NCI-H748 (cell line): ENCODE data around the gene TINAG.
"Not testable (repeated sequence)": the region's sequence is repeated elsewhere in the genome, so short reads cannot be mapped to it uniquely, and the experiment has no call there.

Experiments
- DNase-seq: peaks from one replicate; lab custom pipeline; 2025; ENCODE audit not compliant: unreplicated experiment; lab: John Stamatoyannopoulos, UW

Gene TINAG

DNA sequence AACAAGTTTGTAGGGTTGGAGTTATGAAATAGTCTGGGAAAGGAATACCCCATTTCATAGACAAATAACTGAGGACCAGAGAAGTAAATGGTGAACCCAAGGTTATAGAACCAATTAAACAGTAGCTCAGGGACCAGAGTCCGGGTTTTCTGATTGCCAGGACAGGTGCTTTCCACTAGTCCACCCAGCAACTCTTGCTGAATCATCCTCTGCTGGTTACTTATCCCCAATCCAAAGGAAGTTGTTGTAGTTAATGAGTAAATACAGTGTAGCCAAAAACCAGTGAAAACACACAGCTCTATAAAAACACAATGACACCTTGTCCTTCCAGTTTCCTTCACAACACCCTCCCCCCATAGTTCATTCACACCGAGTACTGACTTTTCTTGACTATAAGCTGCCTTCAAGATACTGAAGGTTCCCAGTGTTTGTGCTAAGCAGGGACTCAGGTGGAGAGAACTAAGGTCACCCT lies 766 bp upstream of the TINAG start:
- DNase-seq, result no peak

GRCh38 chr6:54308986-54309315 lies 710 bp downstream of the TINAG start:
- DNase-seq, result no peak

GRCh38 chr6:54310377-54311152 lies 2.3 kb downstream of the TINAG start:
- no peak for DNase-seq

- no peak for DNase-seq
These were observed 7.4 kb downstream of the TINAG start for GRCh38 chr6:54315656-54316055.

GRCh38 chr6:54320871-54321270 lies 12.6 kb downstream of the TINAG start:
- no peak for DNase-seq

- DNase-seq, result peak; percentile 15
These were observed 19.4 kb downstream of the TINAG start for GRCh38 chr6:54327631-54328030.

DNA sequence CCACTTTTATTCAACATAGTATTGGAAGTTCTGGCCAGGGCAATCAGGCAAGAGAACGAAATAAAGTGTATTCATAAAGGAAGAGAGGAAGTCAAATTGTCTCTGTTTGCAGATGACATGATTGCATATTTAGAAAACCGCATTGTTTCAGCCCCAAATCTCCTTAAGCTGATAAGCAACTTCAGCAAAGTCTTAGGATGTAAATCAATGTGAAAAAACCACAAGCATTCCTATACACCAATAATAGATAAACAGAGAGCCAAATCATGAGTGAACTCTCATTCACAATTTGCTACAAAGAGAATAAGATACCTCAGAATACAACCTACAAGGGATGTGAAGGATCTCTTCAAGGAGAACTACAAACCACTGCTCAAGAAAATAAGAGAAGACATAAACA lies 23.3 kb downstream of the TINAG start:
- DNase-seq, result not testable (repeated sequence)

DNA sequence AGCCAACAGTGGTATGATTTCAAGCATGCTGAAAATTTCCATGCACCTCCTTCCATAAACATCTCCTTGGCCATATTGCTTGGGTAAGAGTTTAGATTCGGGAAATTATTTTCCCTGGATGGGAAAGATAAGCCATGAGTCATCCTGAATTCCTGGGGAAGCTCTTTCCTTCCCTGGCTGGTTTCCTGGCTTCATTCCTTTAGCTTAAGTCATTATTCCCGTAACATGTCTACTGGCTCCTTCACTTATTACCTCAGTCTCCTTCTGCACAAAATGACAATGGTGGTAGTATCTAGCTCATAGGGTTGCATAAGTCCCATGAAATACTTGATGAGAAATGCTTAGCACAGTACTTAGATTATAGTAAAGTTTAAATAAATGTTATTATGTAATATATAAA lies 27.6 kb downstream of the TINAG start:
- no peak for DNase-seq

- DNase-seq, result no peak
These were observed 45.7 kb downstream of the TINAG start for GRCh38 chr6:54353975-54354374.

GRCh38 chr6:54354608-54355007 lies 46.4 kb downstream of the TINAG start:
- no peak for DNase-seq

- DNase-seq, result no peak
These were observed 48.9 kb downstream of the TINAG start for GRCh38 chr6:54357141-54357540.

GRCh38 chr6:54361188-54361587 lies 52.9 kb downstream of the TINAG start:
- no peak for DNase-seq

- DNase-seq, result no peak
These were observed 53.5 kb downstream of the TINAG start for GRCh38 chr6:54361734-54362133.

GRCh38 chr6:54366667-54367327 lies 58.6 kb downstream of the TINAG start:
- no peak for DNase-seq

GRCh38 chr6:54377776-54378175 lies 69.5 kb downstream of the TINAG start:
- DNase-seq, result no peak

DNA sequence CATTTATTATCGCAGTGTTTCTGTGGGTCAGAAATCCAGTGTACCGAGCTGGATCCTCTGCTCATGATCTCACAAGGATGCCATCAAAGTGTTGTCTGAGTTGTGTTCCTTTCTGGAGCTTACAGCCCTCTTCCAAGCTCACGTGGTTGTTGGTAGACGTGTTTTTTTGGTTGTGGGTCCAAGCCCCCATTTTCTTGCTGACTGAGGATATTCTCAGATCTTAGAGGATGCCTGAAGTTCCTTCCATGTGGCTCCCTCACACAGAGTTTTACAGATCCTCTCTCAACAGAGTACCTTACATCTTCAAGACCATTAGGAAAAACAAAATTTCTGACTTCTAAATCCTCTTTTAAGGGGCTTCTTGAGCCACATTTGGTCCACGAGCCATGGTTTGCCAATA lies 78.1 kb downstream of the TINAG start:
- no peak for DNase-seq

DNA sequence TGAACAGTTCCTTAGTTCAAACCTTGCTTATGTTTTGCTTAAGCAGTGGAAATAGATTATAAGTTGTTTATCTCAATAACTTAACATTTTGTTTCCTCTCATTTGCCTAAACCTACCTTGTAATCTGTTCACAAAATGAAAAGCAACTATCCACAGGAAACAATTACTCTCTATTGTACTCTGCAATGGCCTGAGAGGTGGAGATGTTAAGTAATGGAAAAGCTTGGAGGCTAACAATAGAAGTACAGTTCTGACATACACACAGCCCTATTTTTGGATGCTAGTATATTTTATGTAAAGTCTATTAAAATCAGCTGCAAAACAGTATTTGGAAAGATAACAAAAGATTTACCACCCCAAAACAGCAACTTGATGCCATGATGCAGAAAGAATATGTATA lies 82.1 kb downstream of the TINAG start:
- no peak for DNase-seq

GRCh38 chr6:54391577-54391976 lies 83.3 kb downstream of the TINAG start:
- DNase-seq, result no peak

GRCh38 chr6:54403096-54403495 lies 94.9 kb downstream of the TINAG start:
- no peak for DNase-seq

DNA sequence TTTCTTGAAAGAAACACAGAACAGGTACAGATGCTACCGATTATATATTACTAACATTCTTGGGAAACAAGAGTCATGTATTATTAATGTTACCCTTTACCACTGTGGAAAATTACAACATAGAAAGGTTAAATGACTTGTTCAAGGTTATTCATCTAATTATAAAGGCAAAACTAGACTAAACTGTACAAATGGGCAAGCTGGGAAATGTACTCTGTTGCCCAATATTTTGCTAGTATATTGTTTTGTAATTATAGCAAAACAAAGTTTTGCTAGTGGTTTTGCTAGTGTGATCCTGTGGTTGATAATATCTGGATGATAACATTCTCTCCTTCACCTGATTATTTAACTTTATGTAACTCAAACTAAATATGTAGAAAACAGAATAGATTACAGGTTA lies 96.5 kb downstream of the TINAG start:
- no peak for DNase-seq

DNA sequence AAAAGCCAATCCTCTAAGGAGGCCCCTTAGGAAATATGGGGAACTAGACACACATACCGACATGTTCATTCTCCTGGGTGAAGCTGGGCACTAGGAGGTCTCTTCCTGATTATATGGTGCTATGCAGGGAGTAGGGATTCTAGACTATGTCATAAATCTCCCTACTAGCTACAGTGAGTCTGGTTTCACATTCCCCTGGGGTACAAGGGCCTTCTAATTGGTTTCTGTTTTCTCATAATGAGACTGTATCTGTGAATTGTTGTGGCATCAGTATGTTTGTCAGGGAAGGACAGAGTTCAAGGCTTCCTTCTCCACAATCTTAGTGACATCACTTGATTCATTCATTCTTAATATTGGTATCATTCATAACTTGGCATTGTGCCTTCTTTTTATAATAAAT lies 103.5 kb downstream of the TINAG start:
- no peak for DNase-seq

- DNase-seq, result no peak
These were observed 107.3 kb downstream of the TINAG start for GRCh38 chr6:54415517-54415916.

- no peak for DNase-seq
These were observed 111.6 kb downstream of the TINAG start for GRCh38 chr6:54419885-54420284.
